Hematopoietic multipotent progenitor cell treated with erythropoietin and hydrocortisone succinate and interleukin-3 and kit ligand, for 17 days (in vitro differentiated cells): ENCODE measurements around the gene RTTN.

Experiments
- DNase-seq: peaks from one replicate; pipeline ENCODE4 v3.0.0-alpha.2; 2015; ENCODE audit warnings: low spot score

RTTN gene

GRCh38 chr18:70024093-70024492, 181.4 kb downstream of the RTTN start:
- no peak for DNase-seq

- no peak for DNase-seq
Observed at GRCh38 chr18:70022636-70023035, 182.9 kb downstream of the RTTN start.

GRCh38 chr18:70021498-70021897, 184.0 kb downstream of the RTTN start:
- DNase-seq = no peak

- DNase-seq = no peak
Observed at GRCh38 chr18:70021043-70021442, 184.4 kb downstream of the RTTN start.

GRCh38 chr18:70019991-70020390, 185.5 kb downstream of the RTTN start:
- no peak for DNase-seq

- no peak for DNase-seq
Observed at GRCh38 chr18:70019136-70019535, 186.4 kb downstream of the RTTN start.

GRCh38 chr18:70015127-70015526, 190.4 kb downstream of the RTTN start:
- no peak for DNase-seq

GRCh38 chr18:70005580-70005979, 199.9 kb downstream of the RTTN start:
- DNase-seq = no peak

- DNase-seq = no peak
Observed at GRCh38 chr18:70004696-70005095, 200.8 kb downstream of the RTTN start.

GRCh38 chr18:69999656-70000055, 205.8 kb downstream of the RTTN start:
- DNase-seq = no peak

GRCh38 chr18:69998523-69998987, 206.9 kb downstream of the RTTN start:
- DNase-seq = no peak

- no peak for DNase-seq
Observed at GRCh38 chr18:69996951-69997798, 208.3 kb downstream of the RTTN start.

GRCh38 chr18:69996417-69996816, 209.1 kb downstream of the RTTN start:
- no peak for DNase-seq

- no peak for DNase-seq
Observed at GRCh38 chr18:69995774-69996173, 209.7 kb downstream of the RTTN start.

GRCh38 chr18:69992776-69993175, 212.7 kb downstream of the RTTN start:
- no peak for DNase-seq

- no peak for DNase-seq
Observed at GRCh38 chr18:69987870-69988269, 217.6 kb downstream of the RTTN start.

GRCh38 chr18:69985239-69985638, 220.2 kb downstream of the RTTN start:
- no peak for DNase-seq

GRCh38 chr18:69982417-69982816, 223.1 kb downstream of the RTTN start:
- DNase-seq = no peak

GRCh38 chr18:69981948-69982347, 223.5 kb downstream of the RTTN start:
- no peak for DNase-seq

- no peak for DNase-seq
Observed at GRCh38 chr18:69980982-69981804, 224.3 kb downstream of the RTTN start.

- DNase-seq = no peak
Observed at GRCh38 chr18:69980509-69980908, 225.0 kb downstream of the RTTN start.

- DNase-seq = no peak
Observed at GRCh38 chr18:69978732-69979715, 226.5 kb downstream of the RTTN start.
